ENCODE results near the gene CORIN. TPM values are rescaled to one million over a fixed set of nuclear protein-coding genes. Genes with fewer than 3 reads are reported as not detected.

The CORIN gene
- total RNA-seq, 1 experiment from 2014 or later = 3.5 TPM

DNA sequence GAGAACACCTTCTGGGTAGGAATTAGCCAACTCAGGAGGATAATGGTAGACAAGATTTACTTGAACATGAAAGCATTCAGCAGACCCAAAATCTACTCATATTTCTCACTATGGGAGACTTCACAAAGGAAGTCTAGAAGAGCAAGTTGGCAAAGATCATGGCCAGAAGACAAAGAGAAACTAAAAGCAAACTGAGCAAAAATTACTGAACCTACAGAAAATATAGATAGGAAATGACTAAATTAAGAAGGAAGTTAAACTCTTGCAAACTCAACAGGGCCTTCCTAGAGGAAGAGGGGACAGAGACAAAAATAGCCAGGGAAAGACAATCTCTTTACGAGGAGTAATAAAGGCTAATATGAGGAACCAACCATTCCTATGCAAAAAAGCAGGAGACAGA, 18.7 kb downstream of the CORIN start:
- Histone ChIP-seq H3K4me1 (ENCODE audit: control insufficient read depth in 1 of 2, insufficient read depth in 2 of 2, low read length in 2 of 2) (no peaks in the 10 kb centered on the region), H2AFZ (ENCODE audit: low read depth, low read length, poor library complexity, severe bottlenecking) (no peak overlapping the region), H3K27me3 (ENCODE audit: insufficient read depth, low read length) (no peaks in the 10 kb centered on the region), H4K20me1 (ENCODE audit: insufficient read depth) (no peaks in the 10 kb centered on the region), H3K9me2 (ENCODE audit: insufficient read depth) (no peaks in the 10 kb centered on the region), H3K79me2 (ENCODE audit: insufficient read depth, low read length) (no peaks in the 10 kb centered on the region), H3K27ac (ENCODE audit: low read depth, low read length) (no peak overlapping the region), H3K9ac (ENCODE audit: low read length) (no peak overlapping the region), H3K4me3 (replicated peaks in 1 of 2; ENCODE audit: low read depth in 1 of 2, low read length in 2 of 2) (no peak overlapping the region), H3K4me2 (ENCODE audit: low read length) (no peak overlapping the region), H3K9me3 (ENCODE audit: control insufficient read depth in 1 of 2, insufficient read depth in 1 of 2, low read depth in 1 of 2, low read length in 2 of 2) (no peaks in the 10 kb centered on the region), H3K36me3 (ENCODE audit: control insufficient read depth in 1 of 2, insufficient read depth in 2 of 2, low read length in 2 of 2) (no peaks in the 10 kb centered on the region)
- ATAC-seq (no peak), DNase-seq (ENCODE audit: low read depth, low spot score) (no peak)
- ChIA-PET RAD21 (ENCODE audit: low non-redundant PET in 1 of 2, low total read pairs in 2 of 2, uncharacterized antibody in 2 of 2, unreplicated experiment in 2 of 2) (no interaction called here), POLR2A (no interaction called here), CTCF (no interaction called here)
- intact Hi-C loops (cut with micrococcal nuclease) = no loop called here
- no peak for TF ChIP-seq FOSL1 (IDR thresholded peaks at IDR 0.05; ENCODE audit: low read depth)
- no peak for TF ChIP-seq SP1 (IDR thresholded peaks at IDR 0.05; ENCODE audit: low read depth)
- TF ChIP-seq YY1 (IDR thresholded peaks at IDR 0.05; ENCODE audit: extremely low read depth, insufficient replicate concordance, low read depth, low read length) = no peak
- TF ChIP-seq POLR2AphosphoS5 (IDR thresholded peaks at IDR 0.05; ENCODE audit: low read depth, low read length) = no peak
- TF ChIP-seq EZH2phosphoT487 (IDR thresholded peaks at IDR 0.05; ENCODE audit: borderline replicate concordance) = no peak
- TF ChIP-seq, protein P1, sequence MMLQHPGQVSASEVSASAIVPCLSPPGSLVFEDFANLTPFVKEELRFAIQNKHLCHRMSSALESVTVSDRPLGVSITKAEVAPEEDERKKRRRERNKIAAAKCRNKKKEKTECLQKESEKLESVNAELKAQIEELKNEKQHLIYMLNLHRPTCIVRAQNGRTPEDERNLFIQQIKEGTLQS (IDR thresholded peaks at IDR 0.05) = no peak
- TF ChIP-seq, protein P2, sequence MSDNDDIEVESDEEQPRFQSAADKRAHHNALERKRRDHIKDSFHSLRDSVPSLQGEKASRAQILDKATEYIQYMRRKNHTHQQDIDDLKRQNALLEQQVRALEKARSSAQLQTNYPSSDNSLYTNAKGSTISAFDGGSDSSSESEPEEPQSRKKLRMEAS (IDR thresholded peaks at IDR 0.05) = no peak
- no peak for TF ChIP-seq JUND (IDR thresholded peaks at IDR 0.05)
- TF ChIP-seq ELF1 (IDR thresholded peaks at IDR 0.05; ENCODE audit: borderline replicate concordance, low read depth) = no peak
- TF ChIP-seq POLR2A (IDR thresholded peaks at IDR 0.05; ENCODE audit: borderline replicate concordance, extremely low read depth, insufficient read depth, insufficient read length) = no peak
- no peak for TF ChIP-seq ZNF274 (IDR thresholded peaks at IDR 0.05; ENCODE audit: low read depth, low read length)
- no peak for TF ChIP-seq CBX3 (IDR thresholded peaks at IDR 0.05; ENCODE audit: low read depth)
- TF ChIP-seq EGR1 (IDR thresholded peaks at IDR 0.05; ENCODE audit: low read depth) = no peak
- BruUV-seq (replicated peaks) = no TSS peak

DNA sequence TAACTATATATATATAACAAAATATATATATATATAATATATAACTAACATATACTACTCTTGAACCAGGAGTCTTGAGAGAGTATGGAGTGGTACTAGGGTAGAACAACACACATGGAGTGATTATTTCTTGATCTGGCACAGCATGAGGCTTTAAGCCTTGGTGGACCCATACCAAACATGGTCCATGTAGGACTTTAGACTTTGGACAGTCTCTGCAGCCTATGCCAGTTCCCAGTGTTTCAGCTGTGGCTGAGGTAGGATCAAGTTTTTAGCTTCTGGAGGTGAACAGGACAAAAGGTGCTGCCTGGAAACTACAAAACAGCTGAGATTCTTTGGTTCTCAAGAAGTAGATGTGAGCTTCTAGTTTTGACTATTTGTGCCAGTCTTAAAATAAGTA, 20.6 kb downstream of the CORIN start:
- POLR2A ChIA-PET = no interaction called here
- DNase-seq (ENCODE audit: low read depth, low spot score) = no peak
- H3K4me2 ChIP-seq (ENCODE audit: low read length) = no peak overlapping the region

More for the DNA sequence above, 20.6 kb downstream of the CORIN start:
- H4K20me1 ChIP-seq (ENCODE audit: insufficient read depth) = no peaks in the 10 kb centered on the region
- H3K27me3 ChIP-seq (ENCODE audit: insufficient read depth, low read length) = no peaks in the 10 kb centered on the region
- no peaks in the 10 kb centered on the region for H3K9me3 ChIP-seq (ENCODE audit: control insufficient read depth in 1 of 2, insufficient read depth in 1 of 2, low read depth in 1 of 2, low read length in 2 of 2)
- TF ChIP-seq ZNF274 (IDR thresholded peaks at IDR 0.05; ENCODE audit: low read depth, low read length) = no peak
- no peak for TF ChIP-seq POLR2AphosphoS5 (IDR thresholded peaks at IDR 0.05; ENCODE audit: low read depth, low read length)
- no peak for TF ChIP-seq ZFX (IDR thresholded peaks at IDR 0.05)
- no peak for TF ChIP-seq FOSL1 (IDR thresholded peaks at IDR 0.05; ENCODE audit: low read depth)
- TF ChIP-seq JUND (IDR thresholded peaks at IDR 0.05) = no peak
- TF ChIP-seq, protein P3, sequence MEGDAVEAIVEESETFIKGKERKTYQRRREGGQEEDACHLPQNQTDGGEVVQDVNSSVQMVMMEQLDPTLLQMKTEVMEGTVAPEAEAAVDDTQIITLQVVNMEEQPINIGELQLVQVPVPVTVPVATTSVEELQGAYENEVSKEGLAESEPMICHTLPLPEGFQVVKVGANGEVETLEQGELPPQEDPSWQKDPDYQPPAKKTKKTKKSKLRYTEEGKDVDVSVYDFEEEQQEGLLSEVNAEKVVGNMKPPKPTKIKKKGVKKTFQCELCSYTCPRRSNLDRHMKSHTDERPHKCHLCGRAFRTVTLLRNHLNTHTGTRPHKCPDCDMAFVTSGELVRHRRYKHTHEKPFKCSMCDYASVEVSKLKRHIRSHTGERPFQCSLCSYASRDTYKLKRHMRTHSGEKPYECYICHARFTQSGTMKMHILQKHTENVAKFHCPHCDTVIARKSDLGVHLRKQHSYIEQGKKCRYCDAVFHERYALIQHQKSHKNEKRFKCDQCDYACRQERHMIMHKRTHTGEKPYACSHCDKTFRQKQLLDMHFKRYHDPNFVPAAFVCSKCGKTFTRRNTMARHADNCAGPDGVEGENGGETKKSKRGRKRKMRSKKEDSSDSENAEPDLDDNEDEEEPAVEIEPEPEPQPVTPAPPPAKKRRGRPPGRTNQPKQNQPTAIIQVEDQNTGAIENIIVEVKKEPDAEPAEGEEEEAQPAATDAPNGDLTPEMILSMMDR (IDR thresholded peaks at IDR 0.05 in 2 of 3, conservative IDR thresholded peaks at IDR 0.05 in 1 of 3; ENCODE audit: borderline replicate concordance in 1 of 3, insufficient read depth in 1 of 3, low read depth in 2 of 3, low read length in 2 of 3) = no peak
- TF ChIP-seq, protein P2 (IDR thresholded peaks at IDR 0.05) = no peak
- no peak for TF ChIP-seq EZH2phosphoT487 (IDR thresholded peaks at IDR 0.05; ENCODE audit: borderline replicate concordance)
- TF ChIP-seq EZH2 (IDR thresholded peaks at IDR 0.05) = no peak
- BruUV-seq (replicated peaks) = no TSS peak
- H3K4me3 ChIP-seq (replicated peaks in 1 of 2; ENCODE audit: low read depth in 1 of 2, low read length in 2 of 2) = no peak overlapping the region
- ChIA-PET CTCF (no interaction called here), RAD21 (ENCODE audit: low non-redundant PET in 1 of 2, low total read pairs in 2 of 2, uncharacterized antibody in 2 of 2, unreplicated experiment in 2 of 2) (no interaction called here)
- ATAC-seq = no peak
- H3K79me2 ChIP-seq (ENCODE audit: insufficient read depth, low read length) = no peaks in the 10 kb centered on the region
- H3K4me1 ChIP-seq (ENCODE audit: control insufficient read depth in 1 of 2, insufficient read depth in 2 of 2, low read length in 2 of 2) = no peaks in the 10 kb centered on the region
- no peaks in the 10 kb centered on the region for H3K9me2 ChIP-seq (ENCODE audit: insufficient read depth)
- H3K36me3 ChIP-seq (ENCODE audit: control insufficient read depth in 1 of 2, insufficient read depth in 2 of 2, low read length in 2 of 2) = no peaks in the 10 kb centered on the region
- H3K9ac ChIP-seq (ENCODE audit: low read length) = no peak overlapping the region
- intact Hi-C loops (cut with micrococcal nuclease) = no loop called here
- no peak overlapping the region for H2AFZ ChIP-seq (ENCODE audit: low read depth, low read length, poor library complexity, severe bottlenecking)
- H3K27ac ChIP-seq (ENCODE audit: low read depth, low read length) = no peak overlapping the region

Measured in HCT116 (cell line).